AG08395 (cell line): ENCODE results near the gene HSPG2.
A peak's percentile ranks its signal among the peaks of the same experiment; 100 is the strongest.
"Not testable (repeated sequence)": the region's sequence is repeated elsewhere in the genome, so short reads cannot be mapped to it uniquely, and the experiment has no call there.

ENCODE experiments used
- DNase-seq: peaks from one replicate; pipeline ENCODE4 v3.0.0; 2012; ENCODE audit warnings: mixed read lengths, low spot score

Gene HSPG2

DNA sequence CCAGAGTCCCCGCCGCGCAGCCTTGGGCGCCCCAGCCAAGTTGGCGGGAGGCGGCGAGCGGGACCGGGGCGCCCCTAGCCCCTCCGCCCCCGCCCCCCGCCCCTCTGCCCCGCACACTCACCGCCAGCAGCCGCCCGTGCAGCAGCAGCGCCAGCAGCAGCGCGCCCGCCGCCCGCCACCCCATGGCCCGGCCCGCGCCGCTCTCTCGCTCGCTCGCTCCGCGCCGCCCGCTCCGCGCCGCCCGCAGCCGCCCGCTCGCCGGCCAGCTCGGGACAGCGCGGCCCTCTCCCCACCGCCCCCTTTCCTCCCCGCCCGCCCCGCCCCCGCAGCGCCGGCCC is at the start of gene HSPG2:
Gene HSPG2 (minus strand): TSS at position 277 of the 338 bp plus-strand sequence. CDS start 93 bp downstream, at position 184.
- DNase-seq, result no peak

DNA sequence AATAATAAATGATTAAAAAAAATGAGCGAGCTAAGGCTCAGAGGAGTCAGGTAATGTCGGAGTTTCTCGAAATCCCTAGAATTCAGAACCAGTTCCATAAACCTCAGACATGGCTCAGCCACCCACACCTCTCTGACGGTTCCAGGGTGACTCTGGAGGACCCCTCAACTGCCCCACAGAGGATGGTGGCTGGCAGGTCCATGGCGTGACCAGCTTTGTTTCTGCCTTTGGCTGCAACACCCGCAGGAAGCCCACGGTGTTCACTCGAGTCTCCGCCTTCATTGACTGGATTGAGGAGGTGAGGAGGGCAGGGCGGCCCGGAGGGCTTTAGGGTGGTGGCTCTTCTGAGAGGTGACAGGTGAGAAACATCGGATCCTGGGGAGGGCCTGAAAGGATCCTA is 49.3 kb upstream of the HSPG2 start:
- DNase-seq, result not testable (repeated sequence)

DNA sequence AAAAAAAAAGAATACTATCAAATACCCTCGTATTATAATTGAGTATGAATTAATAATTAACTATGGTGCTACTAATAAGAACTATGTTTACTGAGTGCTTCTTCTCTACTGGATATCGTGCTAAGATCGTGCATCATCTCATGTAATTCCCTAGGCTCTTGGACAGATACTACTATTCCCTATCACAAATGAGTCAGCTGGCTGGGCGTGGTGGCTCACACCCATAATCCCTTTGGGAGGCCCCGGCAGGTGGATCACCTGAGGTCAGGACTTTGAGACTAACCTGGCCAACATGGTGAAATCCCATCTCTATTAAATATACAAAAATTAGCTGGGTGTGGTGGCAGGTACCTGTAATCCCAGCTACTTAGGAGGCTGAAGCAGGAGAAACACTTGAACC is 48.8 kb upstream of the HSPG2 start:
- not testable (repeated sequence) for DNase-seq

DNA sequence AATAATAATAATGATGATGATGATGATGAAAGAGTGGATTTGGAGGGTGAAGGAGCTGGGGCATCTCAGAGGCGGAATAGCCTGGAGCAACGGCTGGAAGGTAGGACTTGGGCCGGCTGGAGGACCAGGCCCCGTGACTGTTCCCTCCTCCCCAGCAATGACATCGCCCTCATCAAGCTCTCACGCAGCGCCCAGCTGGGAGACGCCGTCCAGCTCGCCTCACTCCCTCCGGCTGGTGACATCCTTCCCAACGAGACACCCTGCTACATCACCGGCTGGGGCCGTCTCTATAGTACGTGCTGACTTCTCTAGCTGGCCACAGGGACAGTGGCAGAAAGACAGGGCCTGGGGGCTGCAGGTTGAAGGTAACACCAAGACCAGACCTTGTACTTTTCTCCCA is 46.4 kb upstream of the HSPG2 start:
- DNase-seq, result not testable (repeated sequence)

DNA sequence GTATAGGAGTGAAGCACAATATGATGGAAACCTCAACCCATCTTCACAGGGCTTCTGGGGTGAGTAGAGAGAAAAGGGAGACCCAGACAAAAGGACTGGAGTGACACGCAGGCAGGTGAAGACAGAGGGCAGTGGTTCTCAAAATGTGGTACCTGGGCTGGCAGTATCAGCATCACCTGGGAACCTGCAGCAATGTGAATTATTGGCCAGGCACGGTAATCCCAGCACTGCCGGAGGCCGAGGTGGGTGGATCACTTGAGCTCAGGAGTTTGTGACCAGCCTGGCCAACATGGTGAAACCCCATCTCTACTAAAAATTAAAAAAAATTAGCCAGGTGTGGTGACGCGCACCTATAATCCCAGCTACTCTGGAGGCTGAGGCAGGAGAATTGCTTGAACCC is 45.0 kb upstream of the HSPG2 start:
- not testable (repeated sequence) for DNase-seq

DNA sequence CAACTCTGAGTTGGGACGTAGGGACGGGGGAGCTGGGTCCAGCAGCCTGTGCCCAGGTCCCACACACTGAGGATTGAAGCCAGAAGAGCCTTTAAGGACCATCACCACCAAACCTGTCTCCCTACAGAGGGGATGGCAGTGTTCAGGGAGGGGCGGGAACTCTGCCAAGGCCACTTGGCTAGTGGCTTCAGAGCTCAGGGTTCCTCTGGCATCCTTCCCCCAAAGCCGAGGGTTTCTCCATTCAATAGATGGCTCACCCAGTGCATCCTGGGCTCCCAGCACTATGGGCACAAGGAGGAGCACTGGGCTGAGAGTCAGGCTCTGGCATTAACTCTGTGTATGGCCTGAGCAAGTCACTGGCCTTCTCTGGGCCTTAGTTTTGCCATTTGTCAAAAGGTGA is 44.1 kb upstream of the HSPG2 start:
- DNase-seq, result not testable (repeated sequence)

DNA sequence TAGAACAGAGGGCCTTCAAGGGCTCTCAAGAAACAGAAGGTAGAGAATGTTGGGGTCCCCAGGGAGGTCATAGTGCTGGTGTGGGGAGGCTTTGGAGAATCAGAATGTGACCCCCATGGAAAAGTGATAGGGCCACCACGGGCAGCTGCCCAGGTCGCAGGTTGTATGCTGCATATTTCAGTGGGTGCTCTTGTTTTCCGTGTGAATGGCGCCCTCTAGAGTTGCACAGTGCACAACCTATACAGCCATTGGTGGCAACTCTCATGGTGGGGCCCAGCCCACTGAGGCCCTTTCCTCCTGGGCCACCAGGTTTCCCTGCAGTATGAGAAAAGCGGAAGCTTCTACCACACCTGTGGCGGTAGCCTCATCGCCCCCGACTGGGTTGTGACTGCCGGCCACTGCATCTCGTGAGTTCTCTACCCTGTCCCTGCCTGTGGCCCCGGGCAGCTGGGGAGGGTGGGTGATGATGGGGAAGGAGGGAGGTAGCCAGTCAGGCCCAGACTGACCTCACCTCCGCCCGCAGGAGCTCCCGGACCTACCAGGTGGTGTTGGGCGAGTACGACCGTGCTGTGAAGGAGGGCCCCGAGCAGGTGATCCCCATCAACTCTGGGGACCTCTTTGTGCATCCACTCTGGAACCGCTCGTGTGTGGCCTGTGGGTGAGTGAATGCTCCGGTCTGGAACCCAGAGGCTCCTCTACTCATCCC is 43.6 kb upstream of the HSPG2 start:
- not testable (repeated sequence) for DNase-seq

DNA sequence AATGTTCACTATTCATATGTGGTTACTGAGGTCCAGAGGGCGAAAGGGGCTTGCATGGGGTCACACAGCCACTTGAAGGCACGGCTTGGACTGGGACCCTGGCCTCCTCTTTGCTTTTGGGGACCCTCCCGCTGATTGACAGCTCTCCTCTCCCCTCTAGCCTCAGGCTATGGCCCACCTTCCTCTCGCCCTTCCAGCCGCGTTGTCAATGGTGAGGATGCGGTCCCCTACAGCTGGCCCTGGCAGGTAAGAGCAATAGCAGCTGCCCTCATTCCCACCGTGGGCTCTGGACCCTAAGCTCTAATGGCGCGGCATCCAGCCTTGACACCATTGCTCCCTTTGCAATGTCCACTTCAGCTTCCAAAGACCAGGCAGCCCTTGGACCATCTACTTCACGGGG is 41.1 kb upstream of the HSPG2 start:
- DNase-seq, result not testable (repeated sequence)

DNA sequence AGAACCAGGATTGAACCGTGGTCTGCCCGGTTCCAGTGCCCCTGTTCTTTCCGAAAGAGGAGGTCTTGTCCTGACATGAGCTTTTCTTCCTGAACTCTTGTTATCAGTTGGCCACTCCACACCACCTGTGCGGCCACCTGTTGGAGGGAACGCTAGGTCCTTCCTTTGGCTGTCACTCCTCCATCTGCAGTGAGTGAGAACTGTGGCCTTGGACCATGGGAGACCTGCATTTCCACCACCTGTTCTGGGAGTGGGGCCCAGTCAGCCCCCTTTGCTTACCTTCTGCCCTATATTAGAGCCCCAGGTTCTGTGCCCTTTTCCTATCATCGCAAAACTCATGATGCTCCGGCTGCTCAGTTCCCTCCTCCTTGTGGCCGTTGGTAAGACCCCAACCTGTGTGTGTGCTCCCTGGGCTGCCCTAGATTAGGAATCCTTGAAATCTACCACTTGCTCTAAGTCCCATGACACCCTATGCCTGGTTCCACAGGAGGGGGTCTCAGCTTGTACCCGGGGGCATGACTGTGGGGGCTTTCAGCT is 39.7 kb upstream of the HSPG2 start, which contains the start of gene CELA3B:
Gene CELA3B (plus strand): TSS at position 320 of the 537 bp plus-strand sequence. CDS start 18 bp downstream, at position 338.
- DNase-seq, result not testable (repeated sequence)

DNA sequence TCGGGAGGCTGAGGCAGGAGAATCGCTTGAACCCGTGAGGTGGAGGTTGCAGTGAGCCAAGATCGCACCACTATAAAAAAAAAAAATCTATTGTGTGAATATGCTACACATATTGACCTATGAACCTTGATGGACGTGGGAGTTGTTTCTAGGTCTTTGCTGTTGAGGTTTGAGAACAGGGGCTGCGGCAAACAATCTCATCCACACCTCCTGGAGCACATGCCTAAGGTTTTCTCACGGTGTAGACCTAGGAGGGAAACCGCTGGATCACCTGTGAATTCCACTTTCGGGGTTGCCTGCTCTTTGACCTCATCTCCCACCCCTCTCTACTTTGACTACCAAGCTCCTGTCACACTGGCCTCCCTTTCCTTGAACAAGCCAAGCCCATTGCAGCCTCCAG is 38.2 kb upstream of the HSPG2 start:
- DNase-seq, result not testable (repeated sequence)

DNA sequence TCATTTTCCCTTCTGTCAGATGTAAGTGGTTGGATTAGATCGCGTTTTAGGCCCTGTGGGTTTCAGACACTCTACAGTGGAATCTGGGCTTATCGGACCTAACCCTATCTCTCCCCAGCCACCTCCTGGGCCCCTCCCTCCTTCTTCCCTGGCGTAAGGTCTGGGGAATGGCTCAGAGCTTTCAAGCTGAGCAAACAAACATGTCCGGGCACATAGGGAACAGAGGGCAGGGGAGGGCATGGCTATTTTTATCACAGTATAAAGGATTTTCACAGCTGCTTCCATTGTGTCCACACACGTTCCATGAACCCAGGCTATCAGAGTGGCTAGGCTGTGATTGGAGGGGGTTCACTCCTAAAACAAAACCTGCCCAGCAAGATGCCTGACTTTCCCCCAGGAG is 37.6 kb upstream of the HSPG2 start:
- DNase-seq, result not testable (repeated sequence)

DNA sequence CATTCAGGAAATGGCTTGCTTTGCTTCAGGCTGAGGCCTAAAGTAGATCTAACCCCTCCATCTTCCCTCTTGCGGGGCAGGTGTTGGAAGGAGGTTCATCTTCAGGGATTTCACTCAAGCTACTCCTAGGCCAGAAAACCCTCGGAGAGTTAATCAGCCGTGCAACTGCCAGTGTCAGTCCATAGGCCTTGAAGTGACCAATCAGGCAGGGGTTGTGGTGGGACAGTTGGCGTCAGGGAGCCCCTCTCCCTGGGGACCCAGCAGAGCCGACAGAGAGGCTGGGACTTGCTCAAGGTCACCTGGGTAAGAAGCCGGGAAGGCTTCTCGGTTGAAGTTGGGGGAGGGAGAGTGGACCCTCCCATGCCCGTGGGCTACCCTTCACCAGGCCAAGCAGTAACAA is 36.8 kb upstream of the HSPG2 start:
- DNase-seq, result not testable (repeated sequence)

DNA sequence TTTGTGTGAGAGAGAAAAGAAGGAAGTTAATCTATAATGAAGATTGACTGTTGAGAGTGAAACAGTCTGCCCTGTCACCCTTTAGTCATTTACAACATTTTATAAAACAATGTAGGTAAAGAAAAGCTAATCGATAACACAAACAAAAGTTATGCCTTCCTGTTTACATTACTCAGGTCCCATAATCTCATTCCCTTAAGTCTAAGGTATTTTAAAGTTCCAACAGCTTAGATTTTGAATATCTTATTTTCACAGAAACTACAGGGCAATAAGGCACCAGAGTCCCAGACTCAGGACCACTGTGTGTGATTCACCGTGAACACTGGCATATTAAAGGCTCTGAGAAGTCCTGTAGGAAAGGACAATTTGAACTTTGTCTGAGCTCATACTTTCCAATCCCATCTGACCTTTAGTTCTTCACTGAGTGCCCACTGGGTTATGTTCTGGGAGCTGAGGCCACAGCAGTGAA is 35.9 kb upstream of the HSPG2 start:
- not testable (repeated sequence) for DNase-seq

DNA sequence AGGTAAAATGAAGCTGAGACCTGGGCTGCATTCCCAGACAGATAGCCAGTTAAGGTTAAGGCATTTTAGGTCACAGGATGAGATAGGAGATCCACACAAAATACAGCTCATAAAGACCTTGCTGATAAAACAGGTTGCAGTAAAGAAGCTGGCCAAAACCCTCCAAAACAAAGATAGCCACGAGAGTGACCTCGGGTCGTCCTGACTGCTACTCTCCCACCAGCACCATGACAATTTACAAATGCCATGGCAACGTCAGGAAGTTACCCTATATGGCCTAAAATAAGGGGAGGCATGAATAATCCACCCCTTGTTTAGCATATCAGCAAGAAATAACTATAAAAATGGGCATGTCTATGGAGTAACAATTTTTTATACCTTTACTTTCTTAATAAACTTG is 33.4 kb upstream of the HSPG2 start:
- not testable (repeated sequence) for DNase-seq

DNA sequence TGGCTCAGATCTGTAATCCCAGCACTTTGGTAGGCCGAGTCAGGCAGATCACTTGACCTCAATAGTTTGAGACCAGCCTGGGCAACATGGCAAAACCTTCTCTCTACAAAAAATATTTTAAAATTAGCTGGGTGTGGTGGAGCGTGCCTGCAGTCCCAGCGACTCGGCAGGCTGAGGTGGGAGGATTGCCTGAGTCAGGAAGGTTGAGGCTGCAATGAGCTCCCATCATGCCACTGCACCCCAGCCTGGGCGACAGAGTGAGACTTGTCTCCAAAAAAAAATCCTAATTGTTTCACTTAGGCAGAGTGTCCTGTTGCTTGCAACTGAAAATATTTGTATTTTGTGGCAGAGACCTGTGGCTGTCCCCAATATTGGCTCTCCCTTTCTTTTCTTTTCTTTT is 32.0 kb upstream of the HSPG2 start:
- DNase-seq, result not testable (repeated sequence)

DNA sequence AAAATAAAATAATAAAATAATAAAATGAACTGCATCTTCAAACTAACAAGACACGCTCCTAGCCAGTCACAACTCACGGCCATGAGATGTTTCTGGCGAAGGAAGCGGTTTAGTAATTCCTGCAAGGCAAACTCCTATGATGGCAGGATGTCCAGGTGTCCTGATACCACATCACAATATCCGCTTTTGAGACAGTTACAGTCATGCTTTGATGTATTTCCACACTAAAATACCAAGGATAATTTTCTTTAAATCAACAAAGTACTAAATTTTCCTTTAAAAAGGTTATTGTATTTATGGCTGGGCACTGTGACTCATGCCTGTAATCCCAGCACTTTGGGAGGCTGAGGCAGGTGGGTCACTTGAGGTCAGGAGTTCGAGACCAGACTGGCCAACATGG is 30.1 kb upstream of the HSPG2 start:
- not testable (repeated sequence) for DNase-seq

DNA sequence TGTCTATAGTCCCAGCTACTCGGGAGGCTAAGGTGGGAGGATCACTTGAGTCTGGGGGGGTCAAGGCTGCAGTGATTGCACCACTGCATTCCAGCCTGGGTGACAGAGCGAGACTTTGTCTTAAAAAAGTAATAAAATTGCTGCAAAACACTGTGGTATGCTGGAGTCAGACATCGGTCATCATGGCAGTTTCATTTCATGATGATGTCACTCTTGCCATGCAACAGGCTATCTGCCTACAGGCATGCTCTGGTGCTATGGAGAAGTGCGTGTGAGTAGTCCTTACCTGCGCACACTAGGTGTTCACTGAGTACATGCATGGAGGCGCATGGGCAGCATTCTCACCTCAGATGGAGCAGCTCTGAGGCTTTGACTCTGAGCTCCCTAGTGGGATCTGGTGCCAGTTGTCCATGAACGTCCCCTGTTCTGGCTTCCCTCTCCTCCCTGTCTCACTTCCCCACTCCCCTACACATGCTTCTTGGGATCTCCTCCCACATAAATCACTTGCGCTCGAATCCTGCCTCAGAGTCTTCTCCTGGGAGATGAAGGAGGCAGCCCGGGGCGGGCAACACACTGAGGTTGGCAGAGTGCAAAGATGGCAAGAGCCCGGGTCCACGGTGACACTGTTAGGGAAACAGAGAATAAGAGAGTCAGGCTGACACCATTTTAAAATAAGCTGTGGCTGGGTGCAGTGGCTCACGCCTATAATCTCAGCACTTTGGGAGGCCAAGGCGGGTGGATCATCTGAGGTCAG is 29.3 kb upstream of the HSPG2 start:
- DNase-seq, result peak; percentile 69

DNA sequence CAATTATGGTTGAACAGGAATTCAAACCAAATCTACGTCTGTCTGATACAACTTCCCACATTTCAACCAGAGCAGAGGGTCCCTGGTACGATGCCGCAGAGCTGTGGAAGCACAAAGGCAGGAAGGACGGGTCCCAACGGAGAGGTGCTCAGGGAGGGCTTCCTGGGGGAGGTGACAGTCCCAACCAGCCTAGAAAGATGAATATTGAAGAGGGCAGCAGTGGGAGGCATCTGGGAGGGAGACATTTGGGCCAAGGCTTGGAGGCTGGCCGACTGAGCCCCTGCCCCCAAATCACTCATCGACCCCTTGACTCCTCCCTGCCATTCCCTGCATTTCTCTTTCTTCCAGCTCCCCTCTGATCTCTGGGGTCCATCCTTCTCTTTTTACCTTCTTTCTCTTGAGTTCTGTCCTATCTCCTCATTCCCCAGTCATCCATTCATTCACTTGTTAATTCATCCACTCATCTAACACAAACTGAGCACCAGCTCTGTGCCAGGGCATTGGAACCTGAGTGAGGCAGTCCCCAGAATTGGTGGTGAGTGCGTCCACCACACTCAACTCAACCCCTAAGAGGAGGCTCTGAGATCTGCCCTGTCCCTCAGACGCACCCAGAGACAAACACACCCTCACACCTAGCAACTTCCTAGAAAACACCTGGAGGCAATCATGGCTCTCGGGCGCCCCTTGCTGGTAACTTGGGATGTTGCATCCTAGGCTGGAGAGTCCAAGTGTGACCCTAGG is 26.5 kb upstream of the HSPG2 start:
- peak; percentile 75 for DNase-seq

DNA sequence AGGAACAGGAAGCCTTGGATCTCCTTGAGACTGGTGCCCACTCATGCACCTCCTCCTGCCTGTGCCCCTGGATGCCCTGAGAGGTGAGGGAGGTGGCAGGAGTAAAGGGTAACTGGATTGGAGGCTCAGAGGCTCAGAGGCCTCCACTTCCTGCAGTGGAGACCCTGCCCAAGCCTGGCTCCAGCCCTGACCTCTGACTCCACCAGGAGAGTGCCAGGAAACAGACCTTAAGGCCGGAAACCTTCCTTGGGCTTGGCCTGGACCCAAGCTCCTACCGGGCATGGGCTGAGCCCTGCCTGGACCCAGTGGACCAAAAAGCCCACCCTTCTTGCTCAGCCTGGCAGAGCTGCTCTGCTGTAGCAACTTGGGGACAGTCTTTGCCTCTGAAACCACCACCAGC is 24.7 kb upstream of the HSPG2 start:
- no peak for DNase-seq

DNA sequence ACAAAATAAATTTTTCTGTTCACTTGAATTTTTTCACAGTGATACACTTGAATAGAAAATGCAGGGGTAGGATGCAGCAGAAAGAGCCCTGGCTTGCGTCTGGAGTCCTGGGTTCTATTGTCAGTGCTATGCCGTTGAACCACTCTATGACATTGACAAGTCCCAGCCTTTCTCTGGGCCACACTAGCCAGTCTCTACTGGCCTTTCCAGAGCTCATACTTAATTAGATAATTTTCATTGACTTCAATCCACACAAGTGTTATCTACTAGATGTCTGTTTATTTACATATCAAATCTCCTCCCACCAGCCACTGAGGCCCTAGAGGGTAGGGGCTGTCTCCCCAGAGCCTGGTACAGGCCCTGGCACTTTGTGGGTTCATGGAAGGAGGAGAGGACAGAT is 24.2 kb upstream of the HSPG2 start:
- no peak for DNase-seq

DNA sequence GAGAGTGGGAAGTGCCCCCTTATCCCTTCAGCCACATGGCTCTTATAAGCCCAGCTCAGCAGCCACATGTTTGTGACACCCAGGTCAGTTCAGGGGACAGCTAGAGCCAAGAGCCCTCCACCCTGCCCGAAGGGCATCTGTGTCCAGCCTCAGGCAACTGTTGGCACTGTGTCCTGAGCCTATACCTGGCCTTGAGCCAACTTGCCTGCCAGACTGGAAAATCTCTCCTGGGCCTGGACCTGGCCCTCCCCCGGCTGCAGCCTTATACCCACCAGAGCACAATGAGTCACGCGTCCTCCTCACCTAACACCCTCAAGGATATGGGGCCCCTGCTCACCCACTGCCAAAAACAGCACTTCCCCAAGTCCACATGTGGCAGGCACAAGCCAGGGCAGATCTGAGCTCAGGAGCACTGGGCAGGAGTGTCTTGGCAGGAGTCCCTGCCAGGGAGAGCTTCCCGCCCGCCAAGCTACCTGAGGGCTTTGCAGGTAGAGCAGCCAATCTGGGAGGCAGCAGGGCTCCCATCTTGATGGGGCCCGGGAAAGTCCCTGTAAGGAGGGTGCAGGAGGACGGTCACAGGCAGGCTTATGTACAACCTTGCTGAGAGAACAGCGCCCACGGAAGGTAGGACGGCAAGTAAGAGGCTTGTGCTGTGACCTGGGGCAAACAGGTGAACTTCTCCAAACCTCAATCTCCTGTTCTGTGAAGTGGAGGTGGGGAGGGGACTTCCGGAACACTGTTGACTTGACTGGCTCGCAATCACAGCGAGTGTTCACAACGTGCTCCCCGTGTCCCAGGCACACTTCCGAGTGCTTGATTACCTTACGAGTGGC is 19.8 kb upstream of the HSPG2 start:
- DNase-seq, result peak; percentile 31
